MM.1S (cell line): ENCODE data around the gene LRCH4.

Experiments
- CTCF ChIP-seq: fragments of 300-600 bp; sonication (generic); IDR thresholded peaks from 2 replicates; pipeline ENCODE4 v1.5.1; 2016; ENCODE audit warnings: antibody characterized with exemption, low read length, mixed read lengths
- EZH2 ChIP-seq: fragments of 300-600 bp; sonication (generic); optimal IDR thresholded peaks from 2 replicates; pipeline ENCODE3; 2017; ENCODE audit warnings: low read depth, mild to moderate bottlenecking, antibody characterized with exemption, low read length, mixed read lengths

DNA sequence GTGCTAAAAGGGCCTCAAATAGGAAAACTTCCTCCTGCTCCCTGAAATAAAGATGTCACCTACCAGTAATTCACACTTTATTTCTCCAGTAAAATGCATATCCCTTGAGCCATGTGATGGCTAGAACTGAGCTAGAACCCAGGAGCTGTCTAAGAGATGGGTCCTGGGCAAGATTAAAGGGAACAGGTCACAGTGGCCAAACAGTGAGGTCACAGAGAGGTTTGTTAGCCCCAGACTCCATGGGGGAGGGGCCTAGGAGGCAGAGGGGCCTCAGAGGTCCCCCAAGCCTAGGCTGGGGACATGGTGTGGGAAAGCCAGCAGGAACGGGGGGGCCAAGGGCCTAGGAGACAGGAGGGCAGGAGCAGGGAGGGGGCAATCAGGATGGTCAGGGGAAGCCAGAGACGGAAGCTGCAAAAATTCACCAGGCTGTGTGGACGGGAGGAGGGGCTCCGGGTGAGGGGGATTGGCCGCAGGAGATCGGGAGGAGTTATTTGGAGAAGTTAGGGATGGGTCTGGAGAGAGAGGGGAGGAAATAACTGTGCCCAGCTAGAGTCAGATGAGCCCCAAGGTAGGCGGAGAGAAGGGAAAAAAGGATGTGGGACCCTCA lies 3.5 kb upstream of the LRCH4 start:
- TF ChIP-seq CTCF (no peak), EZH2 (no peak)
